ENCODE results near the gene RBKS.
"Not testable (repeated sequence)": the region's sequence is repeated elsewhere in the genome, so short reads cannot be mapped to it uniquely, and the experiment has no call there.

The RBKS gene

DNA sequence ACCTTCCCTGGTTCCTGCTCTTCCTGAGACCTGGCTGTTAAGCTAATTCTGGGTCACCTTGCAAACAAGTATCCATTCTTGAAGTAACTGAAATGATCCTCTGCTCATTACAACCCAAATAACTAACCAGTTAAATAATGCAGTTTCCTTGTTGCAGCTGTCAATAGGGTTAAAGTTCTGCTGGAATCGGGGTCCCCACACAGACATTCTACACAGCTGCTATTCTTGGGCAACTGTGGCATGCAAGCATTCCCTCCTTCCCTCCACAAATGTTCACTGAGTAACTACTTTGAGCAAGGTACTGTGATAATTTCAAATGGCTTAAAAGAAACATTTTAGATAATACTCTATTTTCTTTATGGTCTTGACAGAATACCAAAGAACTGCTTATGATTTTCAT, 17.1 kb downstream of the RBKS start:
- no peak for DNase-seq (ENCODE audit: low read depth in 1 of 2, low spot score in 1 of 2)

DNA sequence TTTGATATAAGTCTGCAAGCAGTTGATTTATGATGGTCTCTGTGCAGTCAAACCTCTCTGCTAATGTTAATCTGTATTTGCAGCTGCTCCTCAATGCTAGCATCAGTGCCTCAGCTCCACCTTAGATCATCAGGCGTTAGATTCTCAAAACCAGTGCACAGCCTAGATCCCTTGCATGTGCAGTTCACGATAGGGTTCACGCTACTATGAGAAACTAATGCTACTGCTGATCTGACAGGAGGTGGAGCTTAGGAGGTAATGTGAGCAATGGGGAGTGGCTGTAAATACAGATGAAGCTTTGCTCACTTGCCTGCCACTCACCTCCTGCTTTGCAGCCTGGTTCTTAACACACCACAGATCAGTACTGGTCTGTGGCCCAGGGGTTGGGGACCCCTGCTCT, 18.4 kb downstream of the RBKS start:
- DNase-seq (ENCODE audit: low read depth in 1 of 2, low spot score in 1 of 2) = no peak

DNA sequence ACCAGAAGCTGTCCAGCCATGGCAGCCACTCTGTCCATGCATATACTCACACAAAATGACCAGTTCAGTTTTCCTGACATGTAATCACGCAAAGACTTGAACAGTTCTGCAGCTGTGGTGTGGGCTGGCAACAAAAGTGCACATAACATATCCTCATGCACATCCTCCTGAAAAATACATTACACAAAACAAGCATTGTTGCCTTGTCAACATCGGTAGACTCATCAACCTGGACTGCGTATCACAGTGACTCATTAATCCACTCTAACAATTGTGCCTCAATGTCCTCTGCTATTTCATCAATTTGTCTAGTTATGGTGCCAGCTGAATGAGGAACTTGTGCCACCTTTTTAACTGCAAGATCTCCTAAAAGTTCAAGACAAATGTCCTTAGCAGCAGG, 19.5 kb downstream of the RBKS start:
- no peak for DNase-seq (ENCODE audit: low read depth in 1 of 2, low spot score in 1 of 2)

DNA sequence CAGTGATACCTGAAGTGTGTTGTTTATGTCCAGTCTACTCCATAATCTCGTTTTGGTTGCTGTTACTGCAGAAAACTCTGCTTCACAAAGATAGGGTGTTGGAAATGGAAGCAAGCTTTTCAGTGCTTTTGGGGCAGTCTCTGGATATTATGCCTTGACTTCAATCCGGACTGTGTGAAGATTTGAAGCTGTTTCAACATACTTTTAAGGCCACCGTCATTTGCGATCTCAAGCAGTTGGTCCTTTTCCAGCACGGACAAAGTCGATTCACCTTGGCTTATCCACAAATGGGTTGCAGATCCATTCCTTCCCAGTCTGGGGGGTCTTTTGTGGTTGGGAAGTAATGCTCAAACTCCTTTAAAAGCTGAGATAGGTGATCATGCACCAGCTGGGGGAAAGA, 20.4 kb downstream of the RBKS start:
- DNase-seq (ENCODE audit: low read depth in 1 of 2, low spot score in 1 of 2) = no peak

DNA sequence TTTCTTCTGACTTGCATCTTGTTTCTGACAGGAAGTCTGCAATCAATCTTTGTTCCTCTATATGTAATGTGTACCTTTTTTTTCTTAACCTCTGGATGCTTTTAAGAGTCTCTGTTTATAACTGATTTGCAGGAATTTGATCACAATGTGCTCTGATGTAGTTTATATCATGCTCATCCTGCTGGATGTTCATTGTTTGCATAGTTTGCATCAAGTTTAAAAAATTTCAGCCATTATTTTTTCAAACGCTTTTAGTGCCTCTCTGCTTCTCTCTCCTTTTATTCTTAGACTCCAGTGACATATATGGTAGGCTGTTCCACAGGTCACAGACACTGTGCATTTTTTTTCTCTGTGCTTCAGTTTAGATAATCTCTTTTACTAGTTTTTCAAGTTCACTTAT, 23.9 kb downstream of the RBKS start:
- no peak for DNase-seq (ENCODE audit: low read depth in 1 of 2, low spot score in 1 of 2)

DNA sequence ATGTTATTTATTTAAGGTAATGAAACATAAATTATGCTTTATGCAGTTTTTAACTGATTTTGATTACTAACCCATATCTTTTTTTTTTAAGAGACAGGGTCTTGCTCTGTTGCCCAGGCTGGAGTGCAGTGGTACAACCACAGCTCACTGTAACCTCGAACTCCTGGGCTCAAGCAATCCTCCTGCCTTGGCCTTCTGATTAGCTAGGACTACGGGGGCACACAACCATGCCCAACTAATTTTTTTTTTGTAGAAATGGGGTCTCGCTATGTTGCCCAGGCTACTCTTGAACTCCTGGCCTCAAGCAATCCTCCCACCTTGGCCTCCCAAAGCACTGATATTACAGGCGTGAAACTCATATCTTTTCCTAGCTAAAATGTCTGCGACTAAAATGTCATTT, 26.2 kb downstream of the RBKS start:
- DNase-seq (ENCODE audit: low read depth in 1 of 2, low spot score in 1 of 2) = not testable (repeated sequence)

DNA sequence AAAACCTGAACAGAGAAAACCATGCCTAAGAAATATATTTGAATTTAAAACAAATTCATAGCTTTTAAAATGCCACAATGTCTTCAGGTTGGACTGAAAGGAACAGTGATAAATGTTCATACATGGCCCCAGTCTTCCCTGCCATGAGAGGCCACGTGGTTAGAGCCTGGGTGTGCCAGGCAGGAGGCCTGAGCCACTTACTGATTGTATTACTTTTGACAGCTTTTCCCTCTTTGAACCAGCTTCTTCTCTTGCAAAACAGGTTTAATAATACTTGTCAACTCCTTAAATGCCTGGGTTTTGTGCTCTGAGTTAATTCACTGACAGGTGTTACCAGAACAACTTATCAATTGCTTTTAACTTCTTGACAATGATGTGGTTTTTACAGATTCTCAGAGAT, 27.0 kb downstream of the RBKS start:
- DNase-seq (ENCODE audit: low read depth in 1 of 2, low spot score in 1 of 2) = no peak

DNA sequence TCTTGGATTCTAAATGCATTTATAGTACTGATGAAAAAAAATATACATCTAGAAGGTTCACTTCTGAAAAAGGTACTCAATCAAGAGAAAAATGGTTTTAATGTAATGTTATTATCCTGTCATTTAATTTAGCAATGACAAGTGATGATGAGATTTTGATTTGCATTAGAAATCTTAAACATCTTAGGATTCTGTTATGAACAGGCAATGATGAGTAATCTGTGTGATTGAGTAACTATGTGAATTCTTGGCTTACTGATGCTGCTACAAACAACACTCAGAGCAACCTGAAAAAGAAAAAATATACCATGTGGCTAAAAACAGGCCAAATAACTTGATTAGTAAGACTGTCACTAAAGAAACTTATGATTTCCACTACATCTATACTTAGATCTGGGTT, 30.1 kb downstream of the RBKS start:
- no peak for DNase-seq (ENCODE audit: low read depth in 1 of 2, low spot score in 1 of 2)

DNA sequence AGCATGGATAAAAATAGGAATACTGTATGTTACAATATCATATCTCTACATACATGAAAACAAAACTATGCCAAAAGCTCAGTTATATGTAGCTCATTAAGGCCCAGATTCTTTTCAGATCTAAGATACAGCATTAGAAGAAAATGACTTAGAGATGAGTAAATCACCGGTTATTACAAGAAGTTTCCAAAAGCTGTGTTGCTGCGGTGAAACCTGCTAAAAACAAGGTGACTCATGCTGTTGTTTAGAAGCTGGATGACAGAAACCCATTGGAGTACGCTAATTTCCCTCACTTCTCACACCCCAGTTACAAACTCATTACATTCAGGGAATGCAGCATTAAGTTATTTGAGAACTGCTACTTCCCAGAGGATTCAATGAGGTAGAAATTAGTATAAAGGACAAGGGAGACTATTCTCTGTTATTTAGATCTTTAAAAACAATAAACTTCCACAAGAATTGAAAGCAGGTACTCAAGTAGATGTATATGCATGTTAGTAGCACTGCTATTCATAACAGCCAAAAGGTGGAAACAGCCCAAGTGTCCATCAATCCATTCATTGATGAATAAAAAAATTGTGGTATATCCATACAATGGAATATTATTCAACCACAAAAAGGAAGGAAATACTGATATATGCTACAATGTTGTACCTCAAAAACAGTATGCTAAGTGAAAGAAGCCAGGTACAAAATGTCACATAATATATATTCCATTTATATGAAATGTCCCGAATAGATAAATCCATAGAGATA, 32.6 kb downstream of the RBKS start:
- no peak for DNase-seq (ENCODE audit: low read depth in 1 of 2, low spot score in 1 of 2)

DNA sequence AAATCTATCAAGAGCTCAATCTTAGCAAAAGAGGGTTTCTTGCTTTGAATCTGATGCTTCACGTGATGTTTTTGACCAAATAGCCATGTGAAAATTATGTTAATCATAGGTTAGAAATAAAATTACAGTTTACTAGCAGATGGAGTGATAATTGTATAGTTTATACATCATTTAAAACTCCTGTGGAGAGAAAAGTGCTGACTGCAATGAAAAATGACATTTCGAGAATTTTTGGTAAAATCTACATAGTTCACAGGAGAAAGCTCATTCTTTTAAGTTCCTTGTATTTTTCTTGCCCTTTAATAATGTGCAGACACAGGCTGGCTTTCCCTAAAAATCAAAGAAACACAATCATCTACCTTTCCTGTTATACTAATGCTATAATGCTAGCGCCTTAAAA, 33.2 kb downstream of the RBKS start:
- DNase-seq (ENCODE audit: low read depth in 1 of 2, low spot score in 1 of 2) = no peak

DNA sequence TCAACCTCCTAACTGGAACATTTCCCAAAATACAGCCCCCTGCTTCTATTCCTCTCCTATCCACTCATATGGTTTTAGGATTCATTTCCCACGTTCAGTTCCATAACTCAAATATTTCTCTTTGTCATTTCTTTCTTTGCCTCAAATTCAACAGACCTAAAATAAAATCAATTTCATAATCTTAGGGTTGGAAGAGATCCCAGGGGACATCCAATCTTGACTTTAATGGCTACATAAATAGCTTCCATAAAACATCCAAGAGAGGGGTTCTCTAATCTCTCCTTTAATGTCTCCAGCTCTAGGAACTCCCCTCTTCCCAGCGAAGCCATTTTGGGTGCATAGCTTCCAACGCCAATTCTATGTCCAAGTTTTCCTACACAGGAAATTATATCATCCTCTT, 33.8 kb downstream of the RBKS start:
- no peak for DNase-seq (ENCODE audit: low read depth in 1 of 2, low spot score in 1 of 2)

DNA sequence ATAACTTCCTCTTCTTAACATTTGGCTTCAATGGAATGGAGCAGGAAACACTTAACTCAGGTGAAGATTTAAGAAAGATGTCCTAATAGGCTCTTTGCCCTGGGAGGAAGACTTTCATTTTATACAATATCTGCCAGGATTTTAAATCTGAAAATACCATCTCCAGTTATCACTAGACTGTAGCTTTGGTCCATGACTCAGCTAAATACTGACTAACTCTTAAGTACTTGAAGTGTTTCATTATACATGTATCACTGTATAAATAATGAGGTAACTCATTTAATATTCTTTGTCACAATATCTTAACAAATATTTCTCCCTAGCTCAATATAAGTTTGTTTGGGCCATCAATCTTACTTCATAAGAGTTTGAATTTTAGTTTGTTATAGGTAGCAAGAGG, 34.7 kb downstream of the RBKS start:
- no peak for DNase-seq (ENCODE audit: low read depth in 1 of 2, low spot score in 1 of 2)

DNA sequence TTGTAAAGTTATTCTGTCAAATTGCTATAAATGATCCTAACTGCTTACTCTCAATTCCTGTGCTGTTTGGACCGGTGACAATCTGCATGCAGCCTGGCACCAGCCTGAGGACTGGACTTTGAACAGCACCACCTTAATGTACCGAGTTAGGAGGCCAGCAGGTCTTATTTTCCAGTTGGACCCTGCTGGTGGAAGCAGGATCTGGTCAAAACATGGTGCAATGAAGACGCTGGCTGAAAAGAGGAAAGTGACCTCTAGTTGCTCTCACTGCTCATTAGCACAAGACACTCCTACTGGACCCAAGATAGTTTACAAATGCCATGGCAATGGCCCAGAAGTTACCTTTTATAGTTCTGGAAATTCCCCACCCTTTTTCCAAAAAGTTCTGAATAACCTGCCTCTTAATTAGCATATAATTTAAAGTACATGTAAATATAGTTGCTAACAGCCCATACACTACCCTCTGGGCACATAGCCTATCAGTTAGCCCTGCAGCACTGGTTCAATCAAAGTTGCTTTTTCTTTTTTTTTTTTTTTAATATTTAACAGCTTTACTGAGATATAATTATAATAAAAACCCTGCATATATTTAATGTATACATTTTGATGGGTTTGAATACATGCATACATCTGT, 35.8 kb downstream of the RBKS start:
- DNase-seq (ENCODE audit: low read depth in 1 of 2, low spot score in 1 of 2) = no peak

DNA sequence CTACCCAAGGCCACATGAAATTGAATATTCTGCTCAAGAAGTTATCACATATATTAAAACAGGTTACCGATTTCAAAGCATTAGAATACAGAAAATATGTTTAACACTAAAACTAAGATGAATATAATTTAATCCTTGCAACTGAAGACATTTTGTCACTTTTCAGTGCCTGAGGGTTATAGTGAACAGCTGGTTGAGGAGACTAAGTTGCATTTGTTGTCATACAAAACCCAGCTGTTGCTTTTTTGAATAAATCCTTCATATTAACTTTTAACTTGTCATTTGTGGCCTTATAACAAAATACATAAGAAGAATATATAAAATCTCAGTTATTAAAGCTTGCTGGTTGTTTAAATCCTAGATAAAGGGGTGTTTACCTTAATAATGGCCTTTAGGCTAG, 37.5 kb downstream of the RBKS start:
- DNase-seq (ENCODE audit: low read depth in 1 of 2, low spot score in 1 of 2) = no peak

DNA sequence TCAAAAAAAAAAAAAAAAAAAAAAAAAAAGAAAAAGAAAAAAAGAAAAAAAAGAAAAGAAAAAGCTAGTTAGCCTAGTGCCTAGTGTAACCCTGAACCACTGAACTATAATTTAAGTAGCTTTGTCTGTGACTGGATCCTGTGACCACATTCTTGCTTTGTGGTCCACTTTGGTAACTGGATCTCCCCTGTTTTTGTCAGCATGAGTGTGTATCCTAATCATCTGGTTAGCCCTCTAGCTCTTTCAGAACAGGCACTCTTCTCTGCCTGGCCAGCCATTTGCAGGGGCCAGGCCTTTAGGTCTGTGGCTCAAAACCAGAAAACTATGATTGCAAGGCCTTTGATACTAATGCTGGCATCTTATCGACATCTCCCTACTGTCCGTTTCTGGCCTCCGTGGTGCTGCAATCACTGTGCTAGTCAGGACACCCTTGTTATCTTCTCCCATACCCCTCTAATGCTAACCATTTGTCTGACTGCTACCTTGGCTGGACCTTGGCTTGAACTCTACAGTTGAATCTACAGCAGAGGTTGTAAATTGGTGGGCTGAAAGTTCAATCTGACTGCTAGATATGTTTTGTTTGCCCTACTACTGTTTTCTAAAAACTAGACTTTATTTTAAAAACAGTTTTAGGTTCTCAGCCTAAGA, 40.5 kb downstream of the RBKS start:
- DNase-seq (ENCODE audit: low read depth in 1 of 2, low spot score in 1 of 2) = no peak

DNA sequence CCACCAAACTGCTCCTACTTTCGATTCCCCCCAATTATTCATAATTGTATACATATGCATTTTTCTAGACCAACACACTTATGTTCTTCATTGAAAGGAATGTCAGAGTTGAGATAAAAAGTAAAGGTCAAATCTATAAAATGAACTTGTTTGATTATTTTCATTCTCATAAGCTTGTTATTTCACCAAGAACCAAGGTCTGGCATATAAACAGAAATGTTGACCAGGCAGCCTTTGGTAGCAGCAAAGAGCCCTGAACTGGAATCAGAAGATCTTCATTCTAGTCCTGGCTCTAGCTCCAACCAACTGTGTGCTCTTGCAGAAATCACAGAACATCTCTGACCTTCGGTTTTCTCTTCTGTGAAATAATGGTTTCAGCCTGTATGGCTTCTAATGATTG, 42.9 kb downstream of the RBKS start:
- no peak for DNase-seq (ENCODE audit: low read depth in 1 of 2, low spot score in 1 of 2)

DNA sequence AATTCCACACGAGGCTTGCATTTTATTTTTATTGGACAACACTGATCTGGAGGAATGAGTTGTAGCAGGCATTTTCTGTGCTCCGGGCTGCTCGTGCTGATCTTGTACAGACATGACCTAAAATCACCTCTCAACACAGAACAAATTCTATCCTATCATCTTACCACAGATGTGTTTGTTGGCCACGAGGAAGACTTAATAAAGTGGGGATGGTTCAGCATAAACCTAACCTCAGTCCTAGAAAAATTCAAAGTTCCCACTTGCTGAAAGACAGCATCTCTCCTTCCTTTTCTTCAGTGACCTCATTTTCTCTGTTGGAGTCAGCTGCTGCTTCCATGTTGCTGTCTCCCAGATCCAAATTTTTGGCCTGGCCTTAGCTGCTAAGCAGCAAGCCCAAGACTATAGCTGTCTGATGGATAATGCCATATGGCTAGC, 45.3 kb downstream of the RBKS start:
- DNase-seq (ENCODE audit: low read depth in 1 of 2, low spot score in 1 of 2) = no peak

DNA sequence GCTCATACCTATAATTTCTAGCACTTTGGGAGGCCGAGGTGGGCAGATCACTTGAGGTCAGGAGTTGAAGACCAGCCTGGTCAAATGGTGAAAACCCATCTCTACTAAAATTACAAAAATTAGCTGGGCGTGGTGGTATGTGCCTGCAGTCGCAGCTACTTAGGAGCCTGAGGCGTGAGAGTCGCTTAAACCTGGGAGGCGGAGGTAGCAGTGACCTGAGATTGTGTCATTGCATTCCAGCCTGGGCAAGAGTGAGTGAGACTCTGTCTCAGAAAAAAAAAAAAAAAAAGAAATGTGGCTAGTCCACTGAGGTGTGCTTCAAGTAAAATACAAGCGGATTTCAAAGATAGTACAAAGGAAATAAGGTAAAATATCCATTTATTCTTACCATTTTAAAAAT, 46.2 kb downstream of the RBKS start:
- DNase-seq (ENCODE audit: low read depth in 1 of 2, low spot score in 1 of 2) = no peak

DNA sequence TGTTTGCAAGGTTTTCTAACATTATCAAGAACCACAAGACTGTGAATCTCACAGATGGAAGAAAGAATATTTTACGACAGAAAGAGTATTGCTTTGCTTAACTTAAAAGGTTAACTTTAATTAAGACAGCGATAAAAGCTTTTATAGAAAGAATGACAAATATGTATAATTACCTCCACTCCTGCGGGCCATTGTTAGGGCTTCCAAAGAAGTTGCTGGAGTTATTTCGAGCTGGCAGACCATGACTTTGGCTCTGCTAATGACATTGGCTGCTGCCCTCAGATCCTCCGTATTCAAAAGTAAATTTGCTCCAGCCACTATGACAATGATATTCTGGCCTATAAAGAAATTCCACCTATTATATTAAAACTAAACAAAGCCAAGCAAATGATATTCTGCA, 47.3 kb downstream of the RBKS start:
- no peak for DNase-seq (ENCODE audit: low read depth in 1 of 2, low spot score in 1 of 2)

DNA sequence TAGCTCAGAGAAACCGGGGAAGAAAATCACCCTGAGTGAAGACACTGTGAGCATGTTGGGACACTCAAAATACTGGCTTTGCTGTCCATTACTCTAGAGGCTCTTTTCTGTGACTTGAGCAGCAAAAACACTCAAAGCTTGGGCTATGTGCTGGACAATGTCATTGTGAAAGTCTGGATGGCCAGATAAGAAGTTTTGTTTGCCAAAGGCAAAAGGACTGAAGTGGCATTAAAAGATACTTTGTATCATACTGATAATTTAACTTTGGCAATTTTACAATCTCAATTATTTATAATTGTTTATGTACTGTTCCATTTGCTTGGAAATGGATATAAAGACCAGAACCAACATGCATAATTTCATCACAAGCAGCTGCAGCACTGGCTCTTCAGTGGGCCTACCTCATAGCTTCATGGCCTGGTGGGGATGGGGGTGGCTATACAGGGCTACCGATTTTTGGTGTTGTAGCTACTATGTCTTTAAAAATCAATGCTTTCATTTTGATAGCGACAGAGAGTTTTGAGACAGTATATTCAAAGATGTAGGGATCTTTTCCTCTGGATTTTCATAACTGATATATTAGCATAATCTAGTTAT, 51.1 kb downstream of the RBKS start:
- no peak for DNase-seq (ENCODE audit: low read depth in 1 of 2, low spot score in 1 of 2)

DNA sequence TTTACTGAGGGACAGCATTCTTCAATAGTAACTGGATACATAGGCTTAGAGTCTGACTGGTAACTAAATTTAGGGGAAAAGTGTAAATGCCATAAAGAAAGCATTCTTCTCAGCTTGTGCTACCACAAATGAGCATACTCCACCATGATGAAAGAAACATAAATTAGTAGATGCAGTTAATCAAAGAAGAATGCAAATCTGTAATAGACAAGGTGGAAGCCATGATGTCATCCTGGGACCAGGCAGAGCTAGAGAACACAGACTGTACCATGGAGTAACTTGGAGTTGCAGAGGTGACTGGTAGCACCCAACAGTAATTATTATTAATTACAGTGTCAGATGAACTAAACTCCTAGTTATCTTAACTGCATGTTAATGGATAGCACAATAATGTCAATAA, 51.7 kb downstream of the RBKS start:
- DNase-seq (ENCODE audit: low read depth in 1 of 2, low spot score in 1 of 2) = no peak

DNA sequence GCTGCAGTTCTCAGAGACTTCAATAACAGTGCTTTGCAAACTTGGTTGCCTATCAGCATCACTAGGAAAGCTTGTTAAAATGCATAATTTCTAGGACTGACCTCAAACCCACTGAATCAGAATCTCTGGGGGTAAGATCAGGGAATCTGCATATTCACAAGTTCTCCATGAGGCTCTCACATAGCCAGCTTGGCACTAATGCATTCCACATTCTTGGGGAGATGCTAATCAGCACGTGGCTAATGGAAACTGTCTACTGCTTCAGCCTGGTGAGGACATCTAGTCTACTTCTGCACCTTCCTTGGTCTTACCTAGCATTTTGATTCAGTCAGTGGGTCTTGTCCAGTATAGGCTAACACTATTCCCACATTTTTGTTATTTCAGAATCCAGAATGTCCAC, 56.3 kb downstream of the RBKS start:
- no peak for DNase-seq (ENCODE audit: low read depth in 1 of 2, low spot score in 1 of 2)

Data from stimulated activated CD4-positive, alpha-beta T cell treated with anti-CD3 and anti-CD28 coated beads, Interleukin-15, amount 100 ng/mL, for 1 hour (primary cell).